ENCODE data around the gene SLC24A4. TPM values are rescaled to one million over a fixed set of nuclear protein-coding genes. Genes with fewer than 3 reads are reported as not detected.

The SLC24A4 gene
- total and polyA plus RNA-seq, 2 donors (not counting 3 experiments of a cell fraction or from before 2014, with no cell fraction given) = 0.07 to 0.08 TPM

- Histone ChIP-seq H3K36me3 (ENCODE audit: control insufficient read depth in 2 of 2, extremely low read depth in 1 of 2, insufficient read depth in 2 of 2, low read length in 2 of 2) (no peaks in the 10 kb centered on the region), H3K27me3 (ENCODE audit: control insufficient read depth in 2 of 2, insufficient read depth in 2 of 2, low read length in 2 of 2) (no peaks in the 10 kb centered on the region), H3K9me1 (replicated peaks; ENCODE audit: control insufficient read depth, extremely low read depth, insufficient read depth, low read length) (no peaks in the 10 kb centered on the region), H3K4me2 (ENCODE audit: insufficient read depth, low read length) (no peak overlapping the region), H3K9ac (replicated peaks; ENCODE audit: extremely low read depth, insufficient read depth, low read length) (no peak overlapping the region), H4K20me1 (replicated peaks; ENCODE audit: control insufficient read depth, extremely low read depth, insufficient read depth, low read length) (no peaks in the 10 kb centered on the region), H3K4me3 (replicated peaks in 1 of 3; ENCODE audit: insufficient read depth in 1 of 3, low read depth in 1 of 3, low read length in 3 of 3) (no peak overlapping the region), H3K9me3 (replicated peaks; ENCODE audit: control insufficient read depth, insufficient read depth, low read length) (no peaks in the 10 kb centered on the region), H2AFZ (ENCODE audit: low read depth, low read length) (no peak overlapping the region), H3K4me1 (ENCODE audit: control insufficient read depth, extremely low read depth, insufficient read depth, low read length) (no peaks in the 10 kb centered on the region), H3K79me2 (ENCODE audit: control insufficient read depth, insufficient read depth, low read length) (no peaks in the 10 kb centered on the region), H3K27ac (ENCODE audit: insufficient read depth, low read depth, low read length) (no peak overlapping the region)
- ChIA-PET CTCF (interaction anchor here (1.3 kb wide), 1 partner anchor 28 kb away, joined by 3 read pairs; no protein-coding TSS in a partner anchor), POLR2A (no interaction called here)
- BruUV-seq (replicated peaks) = no TSS peak
- DNase-seq (ENCODE audit: low read depth, low spot score) (no peak), FAIRE-seq (no peak)
- intact Hi-C loops (cut with micrococcal nuclease) = no loop called here
- TF ChIP-seq FOS (IDR thresholded peaks at IDR 0.05; ENCODE audit: borderline replicate concordance, insufficient read depth, low read length) (no peak), EZH2 (IDR thresholded peaks at IDR 0.05; ENCODE audit: borderline replicate concordance, low read depth, low read length, severe bottlenecking) (no peak), POLR2A (IDR thresholded peaks at IDR 0.05; ENCODE audit: low read depth, low read length) (no peak), GATA2 (IDR thresholded peaks at IDR 0.05; ENCODE audit: insufficient read depth, insufficient read length, low read depth, low read length) (no peak), JUN (IDR thresholded peaks at IDR 0.05; ENCODE audit: borderline replicate concordance, insufficient read depth, insufficient read length, low read depth) (no peak), MYC (IDR thresholded peaks at IDR 0.05; ENCODE audit: low read depth, low read length) (no peak), POLR2AphosphoS5 (IDR thresholded peaks at IDR 0.05; ENCODE audit: insufficient read depth, low read depth, low read length) (no peak), CTCF (IDR thresholded peaks at IDR 0.05; ENCODE audit: extremely low read depth in 1 of 2, insufficient read depth in 1 of 2, low read depth in 1 of 2, low read length in 2 of 2) (no peak)
- TF ChIP-seq, protein P1, sequence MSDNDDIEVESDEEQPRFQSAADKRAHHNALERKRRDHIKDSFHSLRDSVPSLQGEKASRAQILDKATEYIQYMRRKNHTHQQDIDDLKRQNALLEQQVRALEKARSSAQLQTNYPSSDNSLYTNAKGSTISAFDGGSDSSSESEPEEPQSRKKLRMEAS (IDR thresholded peaks at IDR 0.05; ENCODE audit: insufficient read depth, insufficient read length) = no peak
- dilution Hi-C loops (cut with MboI; ENCODE audit: extremely low pct_ligation_motif_present, low sequenced_read_pairs) = no loop called here
These were observed 125.8 kb downstream of the SLC24A4 start for GRCh38 chr14:92448786-92449185.

All from endothelial cell of umbilical vein (primary cell).